HPDE6-E6E7 (cell line): ENCODE results near the gene ERICH4.
"Not testable (repeated sequence)": the region's sequence is repeated elsewhere in the genome, so short reads cannot be mapped to it uniquely, and the experiment has no call there.

ENCODE experiments used
- DNase-seq: peaks from one replicate; pipeline ENCODE4 v3.0.0; 2011; ENCODE audit warnings: missing footprints; ENCODE audit errors: extremely low spot score

The ERICH4 gene

DNA sequence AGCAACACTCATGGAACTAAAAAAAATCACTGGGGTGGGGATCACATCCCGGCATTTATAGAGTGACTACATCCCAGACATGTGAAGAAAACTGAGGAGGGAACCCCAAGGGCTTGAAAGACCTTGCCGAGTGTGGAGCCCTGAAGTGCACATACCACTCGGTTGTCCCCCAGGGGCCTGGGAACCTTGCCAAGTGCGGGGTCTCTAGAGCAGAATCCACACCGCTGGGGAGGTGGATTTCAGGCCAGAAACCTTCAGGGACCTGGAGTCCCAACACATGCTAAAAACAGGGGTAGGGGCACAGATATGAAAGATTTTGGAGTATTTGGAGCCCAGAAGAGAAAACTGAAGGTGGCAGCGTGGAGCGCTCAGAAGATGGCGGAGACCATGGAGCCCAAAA, 35.2 kb downstream of the ERICH4 start:
- no peak for DNase-seq

DNA sequence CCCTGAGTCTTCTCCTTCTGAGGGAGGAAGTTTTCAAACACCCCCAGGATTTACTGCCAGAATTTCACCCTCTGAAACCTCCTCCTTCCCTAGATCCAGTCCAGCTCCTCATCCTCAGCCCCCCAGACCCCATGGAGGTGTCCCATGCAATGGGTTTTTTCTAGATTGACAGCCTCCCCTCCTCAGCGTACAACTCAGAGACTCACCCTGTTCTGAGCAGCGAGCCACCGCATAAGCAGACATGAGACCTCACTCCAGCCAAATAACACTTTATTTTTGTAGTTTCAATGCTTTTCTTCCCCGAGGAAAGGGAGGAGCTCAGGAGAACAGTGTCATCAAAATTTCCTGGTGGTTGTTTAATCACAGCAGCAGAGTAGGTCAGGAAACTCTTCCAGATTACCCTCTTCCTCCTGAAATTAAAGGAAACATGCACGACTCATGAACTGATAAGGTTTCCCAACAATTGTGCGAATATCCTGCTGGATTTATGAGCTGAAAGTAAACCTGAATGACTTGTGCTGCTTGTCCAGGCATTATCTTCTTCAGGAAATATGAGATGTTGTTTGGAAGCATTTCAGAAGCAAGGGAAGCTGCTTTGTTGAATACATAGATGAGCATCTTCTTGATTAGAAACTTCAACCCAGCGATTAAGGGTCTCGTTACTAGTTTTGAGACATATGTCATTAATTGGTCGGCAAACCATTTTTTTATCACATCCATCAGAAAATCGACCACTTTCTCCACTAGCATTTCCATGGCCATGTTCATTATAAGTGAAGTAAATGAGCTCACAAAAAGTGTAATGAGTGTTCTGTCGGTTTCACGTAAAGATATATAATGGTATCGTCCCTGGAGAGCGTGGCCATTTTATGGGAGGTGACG, 36.2 kb downstream of the ERICH4 start:
- DNase-seq = no peak

DNA sequence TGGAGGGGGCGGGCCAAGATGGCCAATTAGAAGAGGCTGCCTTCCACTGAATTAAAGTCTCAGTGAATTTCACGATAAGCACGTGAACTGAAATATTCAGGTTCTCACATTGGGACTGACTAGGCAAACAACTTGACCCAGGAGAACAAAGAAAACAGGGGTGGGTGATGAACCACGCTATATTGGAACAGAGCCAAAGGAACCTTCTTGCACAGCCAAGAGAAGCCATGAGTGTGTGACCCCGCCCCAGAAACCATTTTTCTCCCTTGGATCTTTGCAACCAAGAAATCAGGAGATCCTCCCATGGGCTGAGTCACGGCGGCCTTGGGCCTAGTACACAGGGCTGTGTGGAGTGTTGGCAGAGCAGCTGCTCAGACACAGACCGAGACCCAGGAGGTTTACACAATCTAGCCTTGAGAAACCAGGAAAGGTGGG, 36.8 kb downstream of the ERICH4 start:
- no peak for DNase-seq

DNA sequence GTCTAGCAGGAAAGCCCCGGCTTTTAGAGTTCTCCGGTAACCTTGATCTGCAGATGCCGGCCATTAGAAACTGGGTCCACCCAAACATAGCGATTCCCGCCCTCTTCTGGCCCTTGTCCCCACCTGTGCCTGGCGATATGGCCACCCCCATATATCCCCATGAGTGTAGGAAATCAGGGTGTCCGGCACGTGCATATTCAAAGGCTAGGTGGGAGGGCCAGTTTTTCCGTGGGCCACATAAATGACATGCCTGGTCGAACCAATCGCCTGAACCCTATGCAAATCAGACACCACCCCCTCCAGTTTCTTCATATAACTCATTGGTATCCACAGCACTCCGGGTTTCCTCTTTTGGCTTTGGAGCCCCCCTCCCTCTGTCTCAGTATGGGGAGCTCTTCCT, 37.4 kb downstream of the ERICH4 start:
- DNase-seq = no peak

DNA sequence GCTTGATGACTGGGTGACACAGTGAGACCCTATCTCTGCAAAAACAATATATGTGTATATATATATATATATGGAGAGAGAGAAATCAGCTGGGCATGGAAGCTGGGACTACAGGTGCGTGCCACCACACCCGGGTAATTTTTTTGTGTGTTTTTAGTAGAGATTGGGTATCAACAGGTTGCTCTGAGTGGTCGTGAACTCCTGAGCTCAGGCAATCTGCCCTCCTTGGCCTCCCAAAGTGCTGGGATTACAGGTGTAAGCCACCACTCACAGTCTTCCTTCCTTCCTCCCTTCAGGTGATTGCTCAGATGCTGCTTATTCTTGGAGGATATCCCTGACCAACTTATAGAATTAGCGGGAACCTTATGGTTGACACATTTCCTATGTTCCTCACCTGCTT, 41.9 kb downstream of the ERICH4 start:
- DNase-seq = no peak

DNA sequence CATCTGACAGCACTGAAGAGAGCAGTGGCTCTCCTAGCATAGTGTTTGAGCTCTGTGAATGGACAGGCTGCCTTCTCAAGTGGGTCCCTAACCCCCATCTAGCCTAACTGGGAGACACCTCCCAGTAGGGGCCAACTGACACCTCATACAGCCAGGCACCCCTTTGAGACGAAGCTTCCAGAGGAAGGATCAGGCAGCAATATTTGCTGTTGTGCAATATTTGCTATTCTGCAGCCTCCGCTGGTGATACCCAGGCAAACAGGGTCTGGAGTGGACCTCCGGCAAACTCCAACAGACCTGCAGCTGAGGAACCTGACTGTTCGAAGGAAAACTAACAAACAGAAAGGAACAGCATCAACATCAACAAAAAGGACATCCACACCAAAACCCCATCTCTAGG, 44.0 kb downstream of the ERICH4 start:
- not testable (repeated sequence) for DNase-seq

DNA sequence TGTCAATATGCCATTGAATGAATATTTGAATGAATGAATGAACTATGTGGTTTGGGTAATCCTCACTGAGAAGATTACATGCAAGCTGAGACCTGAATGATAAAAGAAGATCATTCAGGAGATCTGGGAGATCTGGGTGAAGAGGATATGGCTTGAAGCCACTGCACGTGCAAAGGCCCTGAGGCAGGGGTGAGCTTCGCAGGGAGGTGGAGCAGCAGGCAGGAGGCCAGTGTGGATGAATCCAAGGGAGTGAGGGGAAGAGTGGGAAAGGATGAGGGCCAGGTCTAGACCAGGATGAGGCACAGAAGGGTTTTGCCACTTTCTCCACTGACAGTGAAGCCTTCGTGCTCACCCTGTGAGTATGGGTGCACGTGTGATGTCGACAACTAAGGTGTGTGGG, 49.9 kb downstream of the ERICH4 start:
- no peak for DNase-seq
